Stimulated activated CD4-positive, alpha-beta T cell treated with anti-CD3 and anti-CD28 coated beads, Interleukin-15, amount 100 ng/mL, for 1 hour (primary cell): ENCODE measurements around the gene ACER1.
"Not testable (repeated sequence)": the region's sequence is repeated elsewhere in the genome, so short reads cannot be mapped to it uniquely, and the experiment has no call there.

ENCODE experiments used
- DNase-seq, 2 donors: peaks; one replicate each; pipeline ENCODE4 v3.0.0-alpha.2; 2020; ENCODE audit warnings: low read depth in 1 of 2, low spot score in 1 of 2

ACER1 gene, protein sequence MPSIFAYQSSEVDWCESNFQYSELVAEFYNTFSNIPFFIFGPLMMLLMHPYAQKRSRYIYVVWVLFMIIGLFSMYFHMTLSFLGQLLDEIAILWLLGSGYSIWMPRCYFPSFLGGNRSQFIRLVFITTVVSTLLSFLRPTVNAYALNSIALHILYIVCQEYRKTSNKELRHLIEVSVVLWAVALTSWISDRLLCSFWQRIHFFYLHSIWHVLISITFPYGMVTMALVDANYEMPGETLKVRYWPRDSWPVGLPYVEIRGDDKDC

GRCh38 chr19:6333439-6333838 is at the start of gene ACER1:
Gene ACER1 (minus strand): TSS chr19:6333612. CDS start chr19:6333551, 61 bp downstream.
- no peak for DNase-seq

- no peak for DNase-seq
Measured at GRCh38 chr19:6383188-6383587, 49.8 kb upstream of the ACER1 start.

DNA sequence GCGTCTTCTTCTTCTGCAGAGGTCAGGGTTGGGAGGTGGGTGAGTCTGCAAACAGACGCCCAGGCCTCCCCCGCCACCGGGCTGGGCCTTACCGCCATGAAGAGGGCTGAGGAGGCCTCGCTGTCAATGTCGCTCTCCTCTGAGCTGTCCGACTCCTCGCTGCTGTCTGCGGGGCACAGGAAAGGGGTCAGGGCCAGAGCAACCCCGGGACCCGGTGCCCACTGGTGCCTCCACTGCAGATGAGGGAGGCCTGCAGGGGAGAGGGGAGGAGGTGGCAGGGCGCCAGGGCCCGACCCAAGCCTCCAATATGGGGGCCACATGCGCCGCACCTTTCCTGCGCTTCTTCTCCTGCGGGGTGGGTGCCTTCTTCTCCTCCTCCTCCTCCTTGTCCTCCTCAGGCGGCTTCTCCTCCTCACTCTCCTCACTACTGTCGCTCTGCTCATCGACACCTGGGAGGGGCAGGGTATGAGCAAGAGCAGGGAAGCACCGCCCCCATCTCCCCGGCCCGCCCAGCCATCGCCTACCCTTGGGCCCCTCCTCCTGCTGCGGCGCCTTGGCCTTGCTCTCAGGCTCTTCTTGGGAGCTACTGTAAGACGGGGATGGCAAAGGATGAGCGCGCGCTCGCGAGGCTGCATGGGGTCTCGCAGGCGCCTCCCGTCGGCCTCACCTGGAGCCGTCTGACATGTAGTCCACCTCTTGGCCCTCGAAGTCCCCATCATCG is 47.8 kb upstream of the ACER1 start:
- no peak for DNase-seq

- DNase-seq: no peak
Measured at GRCh38 chr19:6379744-6380143, 46.3 kb upstream of the ACER1 start.

GRCh38 chr19:6378486-6378885 is 45.1 kb upstream of the ACER1 start:
- no peak for DNase-seq

DNA sequence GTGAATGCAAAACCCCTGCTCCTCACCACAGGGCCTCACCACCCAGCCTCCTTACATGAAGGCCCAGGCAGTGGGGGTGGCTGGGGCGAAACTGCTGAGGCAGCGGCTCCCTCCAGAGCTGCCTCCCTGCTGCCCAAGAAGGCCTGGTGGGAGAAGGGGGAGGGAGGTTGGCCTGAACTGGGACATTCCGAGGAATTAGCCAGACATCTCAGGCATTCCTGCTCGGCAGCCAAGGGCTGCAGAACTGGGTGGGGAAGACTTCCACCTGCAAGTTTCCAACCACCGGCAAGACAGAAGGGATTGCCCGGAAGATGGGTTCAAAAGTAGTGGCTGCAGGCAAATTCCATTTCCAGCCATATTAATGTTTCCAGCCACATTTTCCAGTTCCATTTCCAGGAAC is 44.6 kb upstream of the ACER1 start:
- no peak for DNase-seq

GRCh38 chr19:6376512-6377190 is 43.2 kb upstream of the ACER1 start:
- no peak for DNase-seq

DNA sequence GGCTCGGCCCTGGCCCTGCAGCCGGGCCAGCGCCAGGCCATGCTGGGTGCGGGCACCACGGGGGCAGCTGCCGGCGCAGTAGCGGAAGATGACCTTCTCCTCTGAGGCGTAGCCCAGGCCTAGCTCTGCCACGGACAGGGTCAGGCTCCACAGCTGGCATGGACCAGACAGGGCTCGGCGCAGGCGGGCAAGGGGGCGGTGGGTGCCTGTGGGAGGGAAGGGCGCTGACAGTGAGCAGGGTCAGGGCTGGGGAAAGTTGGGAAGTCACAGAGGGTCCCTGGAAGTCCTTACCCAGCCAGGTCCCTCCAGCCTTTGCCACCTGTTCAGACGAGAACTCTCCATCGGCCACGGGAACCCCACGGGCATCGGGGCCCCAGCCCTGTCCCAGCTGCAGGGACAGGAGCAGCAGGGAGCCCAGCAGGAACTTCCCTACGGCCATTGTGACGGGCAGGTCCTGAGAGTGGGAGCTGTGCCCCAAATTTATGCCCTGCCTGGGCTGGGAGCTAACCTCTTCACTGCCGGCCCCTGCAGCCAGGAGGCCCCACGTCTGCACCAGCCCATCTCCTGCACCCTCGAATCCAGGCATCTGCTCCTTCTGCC is 42.1 kb upstream of the ACER1 start, which contains the start of gene PSPN:
Gene PSPN (minus strand): TSS at position 523 of the 600 bp plus-strand sequence. CDS start 84 bp downstream, at position 439.
- no peak for DNase-seq

DNA sequence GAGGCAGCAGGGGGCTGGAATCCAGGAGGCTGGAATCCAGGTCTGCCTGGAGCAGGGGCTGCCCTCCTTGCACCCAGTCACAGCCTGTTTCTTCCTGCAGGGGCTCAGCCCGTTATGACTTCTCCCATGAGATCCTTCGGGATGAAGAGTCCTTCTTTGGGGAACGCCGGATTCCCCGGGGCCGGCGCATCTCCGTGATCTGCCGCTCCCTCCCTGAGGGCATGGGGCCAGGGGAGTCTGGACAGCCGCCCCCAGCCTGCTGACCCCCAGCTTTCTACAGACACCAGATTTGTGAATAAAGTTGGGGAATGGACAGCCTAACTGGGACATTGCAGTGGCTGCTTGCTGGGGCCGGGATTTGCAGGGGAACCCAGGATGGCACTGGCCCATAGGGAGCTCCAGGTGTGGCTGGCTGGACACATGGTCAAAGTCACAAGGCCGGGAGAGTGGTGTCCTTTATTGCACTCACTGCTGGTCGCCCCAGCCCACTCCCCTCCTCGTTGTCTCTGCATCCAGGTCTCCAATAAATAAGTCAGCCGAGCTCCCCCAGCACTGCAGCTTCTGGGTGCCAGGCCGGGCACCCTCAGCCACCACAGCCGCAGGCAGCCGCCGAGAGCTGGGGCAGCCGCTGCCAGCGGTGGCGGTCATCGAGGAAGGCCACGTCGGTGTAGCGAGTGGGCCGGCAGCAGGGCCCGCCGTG is 41.4 kb upstream of the ACER1 start:
- no peak for DNase-seq

DNA sequence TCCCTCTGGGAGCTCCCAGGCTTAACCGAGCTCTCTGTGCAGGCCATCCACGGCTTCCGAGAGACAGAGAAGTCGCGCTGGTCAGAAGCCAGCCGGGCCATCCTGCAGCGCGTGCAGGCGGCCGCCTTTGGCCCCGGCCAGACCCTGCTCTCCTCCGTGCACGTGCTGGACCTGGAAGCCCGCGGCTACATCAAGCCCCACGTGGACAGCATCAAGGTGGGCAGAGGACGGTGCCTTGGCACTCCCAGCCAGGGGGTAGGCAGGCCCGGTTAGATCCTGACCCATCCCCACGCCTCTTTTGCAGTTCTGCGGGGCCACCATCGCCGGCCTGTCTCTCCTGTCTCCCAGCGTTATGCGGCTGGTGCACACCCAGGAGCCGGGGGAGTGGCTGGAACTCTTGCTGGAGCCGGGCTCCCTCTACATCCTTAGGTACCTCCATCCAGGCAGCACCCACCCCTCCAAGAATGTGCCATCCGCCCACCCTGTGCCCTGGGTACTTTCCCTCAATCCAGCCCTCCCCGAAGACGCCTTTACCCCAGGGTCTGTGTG is 40.8 kb upstream of the ACER1 start:
- DNase-seq: no peak

- DNase-seq: no peak
Measured at GRCh38 chr19:6373813-6374108, 40.3 kb upstream of the ACER1 start.

DNA sequence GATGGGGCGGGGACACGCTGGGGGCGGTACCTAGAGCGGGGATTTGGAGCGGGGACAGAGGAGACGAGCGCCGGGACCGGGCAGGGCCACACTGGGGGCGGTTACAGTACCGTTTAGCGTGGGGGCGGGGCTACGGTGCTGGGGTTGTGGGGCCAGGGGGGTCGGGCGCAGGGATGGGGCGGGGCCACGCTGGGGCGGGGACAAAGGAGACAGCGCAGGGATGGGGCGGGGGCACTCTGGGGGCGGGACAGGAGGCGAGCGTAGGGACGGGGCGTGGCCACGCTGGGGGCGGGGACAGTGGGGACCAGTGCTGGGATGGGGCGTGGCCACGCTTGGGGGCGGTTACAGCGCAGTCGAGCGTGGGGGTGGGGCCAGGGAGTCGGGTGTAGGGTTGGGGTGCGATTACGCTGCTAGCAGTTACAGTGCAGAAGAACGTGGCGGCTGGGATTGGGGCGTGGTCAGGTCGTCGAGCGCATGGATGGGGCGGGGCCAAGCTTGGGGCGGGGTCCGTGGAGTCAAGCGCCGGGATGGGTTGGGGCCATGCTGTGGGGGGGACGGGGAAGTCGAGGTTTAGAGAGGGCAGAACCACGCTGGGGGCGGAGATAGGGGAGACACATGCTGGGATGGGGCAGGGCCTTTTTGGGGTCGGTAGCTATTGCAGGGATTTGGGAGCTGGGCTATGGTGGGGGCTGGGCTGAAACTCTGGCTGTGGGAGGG is 39.8 kb upstream of the ACER1 start:
- DNase-seq: peak; percentile 95 to 99

DNA sequence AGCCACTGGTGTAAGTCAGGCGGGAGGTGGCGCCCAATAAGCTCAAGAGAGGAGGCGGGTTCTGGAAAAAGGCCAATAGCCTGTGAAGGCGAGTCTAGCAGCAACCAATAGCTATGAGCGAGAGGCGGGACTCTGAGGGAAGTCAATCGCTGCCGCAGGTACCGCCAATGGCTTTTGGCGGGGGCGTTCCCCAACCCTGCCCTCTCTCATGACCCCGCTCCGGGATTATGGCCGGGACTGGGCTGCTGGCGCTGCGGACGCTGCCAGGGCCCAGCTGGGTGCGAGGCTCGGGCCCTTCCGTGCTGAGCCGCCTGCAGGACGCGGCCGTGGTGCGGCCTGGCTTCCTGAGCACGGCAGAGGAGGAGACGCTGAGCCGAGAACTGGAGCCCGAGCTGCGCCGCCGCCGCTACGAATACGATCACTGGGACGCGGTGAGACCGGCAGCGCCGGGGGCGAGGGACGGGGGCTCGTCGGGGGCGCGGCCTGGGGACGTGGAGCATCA is 39.2 kb upstream of the ACER1 start, which contains the start of gene ALKBH7:
Gene ALKBH7 (plus strand): TSS at position 201 of the 502 bp plus-strand sequence. CDS start 27 bp downstream, at position 228.
- DNase-seq: peak; percentile 76 to 89

- no peak for DNase-seq
Measured at GRCh38 chr19:6364353-6364752, 30.9 kb upstream of the ACER1 start.

GRCh38 chr19:6362351-6362801 is 29.0 kb upstream of the ACER1 start:
- no peak for DNase-seq

DNA sequence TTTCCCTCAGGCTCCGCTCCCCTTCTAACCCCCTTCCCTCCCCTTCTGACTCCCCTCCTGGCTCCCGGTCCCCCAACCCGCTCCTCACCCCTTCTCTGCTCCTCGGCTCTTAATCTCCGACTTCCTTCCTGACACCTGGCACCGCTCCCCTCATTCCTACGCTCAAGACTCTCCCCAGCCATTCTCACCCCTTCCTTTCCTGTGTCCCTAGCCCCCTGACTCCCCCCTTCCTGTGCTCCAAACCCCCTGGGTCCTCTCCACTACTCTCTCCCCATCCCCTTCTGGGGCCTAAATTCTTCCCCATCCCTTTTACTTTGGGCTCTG is 28.6 kb upstream of the ACER1 start:
- no peak for DNase-seq

- DNase-seq: not testable (repeated sequence)
Measured at GRCh38 chr19:6360857-6361216, 27.4 kb upstream of the ACER1 start.

DNA sequence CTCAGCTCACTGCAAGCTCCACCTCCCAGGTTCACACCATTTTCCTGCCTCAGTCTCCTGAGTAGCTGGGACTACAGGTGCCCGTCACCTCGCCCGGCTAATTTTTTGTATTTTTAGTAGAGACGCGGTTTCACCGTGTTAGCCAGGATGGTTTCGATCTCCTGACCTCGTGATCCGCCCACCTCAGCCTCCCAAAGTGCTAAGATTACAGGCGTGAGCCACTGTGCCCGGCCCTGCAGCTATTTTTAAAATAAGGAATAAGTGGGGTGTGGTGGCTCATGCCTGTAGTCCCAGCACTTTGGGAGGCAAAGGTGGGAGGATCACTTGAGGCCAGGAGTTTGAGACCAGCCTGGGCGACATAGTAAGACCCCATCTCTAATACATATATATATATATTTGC is 27.0 kb upstream of the ACER1 start:
- DNase-seq: not testable (repeated sequence)

DNA sequence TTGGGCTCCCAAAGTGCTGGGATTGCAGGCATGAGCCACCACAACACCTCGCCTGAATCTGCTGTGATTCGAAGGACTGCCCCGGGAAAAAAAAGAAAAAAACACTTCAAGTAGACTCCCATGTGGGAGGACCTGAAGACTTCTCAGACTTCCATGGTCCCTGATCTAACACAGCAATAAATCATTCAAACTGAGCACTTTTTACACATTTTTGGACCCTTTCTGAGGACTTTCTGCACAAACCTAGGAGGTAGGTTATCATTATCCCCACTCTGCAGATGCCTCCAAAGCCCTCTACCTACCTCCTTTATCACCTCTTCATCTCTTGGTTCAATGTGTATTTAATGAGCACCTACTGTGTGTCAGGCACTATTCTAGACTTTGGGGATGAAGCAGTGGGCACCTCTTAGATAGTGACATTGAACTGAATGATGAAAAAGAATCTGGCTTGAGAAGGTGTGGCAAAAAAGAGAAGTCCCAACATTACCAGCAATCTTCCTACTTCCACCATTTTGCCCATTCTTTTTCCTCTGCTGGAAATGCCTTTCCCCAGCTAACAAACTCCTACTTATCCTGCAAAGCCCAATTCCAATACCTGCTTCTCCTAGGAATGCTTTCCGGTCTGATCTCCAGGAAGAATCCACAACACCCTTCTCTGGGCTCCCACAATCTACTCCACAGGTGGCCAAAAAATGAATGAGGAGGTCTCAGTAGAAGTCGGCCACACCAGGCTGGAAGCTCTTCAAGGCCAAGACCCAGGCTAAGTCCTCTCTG is 26.3 kb upstream of the ACER1 start:
- no peak for DNase-seq
